Measurements from ENCODE around the gene ATP1A4.

DNA sequence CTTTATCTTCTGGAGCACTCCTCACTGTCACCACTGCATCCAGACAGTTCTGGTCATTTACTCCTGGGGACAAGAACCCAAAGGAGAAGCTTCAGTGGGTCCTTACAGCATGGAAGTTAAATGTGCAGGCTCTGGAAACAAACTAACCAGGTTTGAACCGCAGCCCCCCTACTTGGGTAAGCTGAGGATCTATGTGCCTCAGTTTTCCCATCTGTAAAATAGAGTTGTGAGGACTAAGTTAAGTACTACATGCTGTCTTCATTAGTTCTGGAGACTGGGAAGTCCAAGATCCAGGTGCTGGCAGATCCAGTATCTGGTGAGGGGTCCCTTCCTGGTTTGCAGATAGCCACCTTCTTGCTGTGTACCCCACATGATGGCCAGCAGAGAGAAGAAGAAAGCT lies 43.9 kb upstream of the ATP1A4 start:
- TF ChIP-seq POLR2A (IDR thresholded peaks at IDR 0.05), result no peak
- TF ChIP-seq, protein P1, sequence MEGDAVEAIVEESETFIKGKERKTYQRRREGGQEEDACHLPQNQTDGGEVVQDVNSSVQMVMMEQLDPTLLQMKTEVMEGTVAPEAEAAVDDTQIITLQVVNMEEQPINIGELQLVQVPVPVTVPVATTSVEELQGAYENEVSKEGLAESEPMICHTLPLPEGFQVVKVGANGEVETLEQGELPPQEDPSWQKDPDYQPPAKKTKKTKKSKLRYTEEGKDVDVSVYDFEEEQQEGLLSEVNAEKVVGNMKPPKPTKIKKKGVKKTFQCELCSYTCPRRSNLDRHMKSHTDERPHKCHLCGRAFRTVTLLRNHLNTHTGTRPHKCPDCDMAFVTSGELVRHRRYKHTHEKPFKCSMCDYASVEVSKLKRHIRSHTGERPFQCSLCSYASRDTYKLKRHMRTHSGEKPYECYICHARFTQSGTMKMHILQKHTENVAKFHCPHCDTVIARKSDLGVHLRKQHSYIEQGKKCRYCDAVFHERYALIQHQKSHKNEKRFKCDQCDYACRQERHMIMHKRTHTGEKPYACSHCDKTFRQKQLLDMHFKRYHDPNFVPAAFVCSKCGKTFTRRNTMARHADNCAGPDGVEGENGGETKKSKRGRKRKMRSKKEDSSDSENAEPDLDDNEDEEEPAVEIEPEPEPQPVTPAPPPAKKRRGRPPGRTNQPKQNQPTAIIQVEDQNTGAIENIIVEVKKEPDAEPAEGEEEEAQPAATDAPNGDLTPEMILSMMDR (IDR thresholded peaks at IDR 0.05), result no peak

All from sigmoid colon (tissue), 3 donors.